IMR-90 (cell line): Measurements from ENCODE around the gene GPC6. TPM values are rescaled to one million over a fixed set of nuclear protein-coding genes. Genes with fewer than 3 reads are reported as not detected.

Experiments used
- ATAC-seq: fragments of 200-7000 bp; cut with Tn5 transposase; 2 replicates; pipeline ENCODE4 v1.9.1; 2020; ENCODE audit warnings: low read depth, mild to moderate bottlenecking, moderate library complexity
- BruUV-seq: library from RNA; stranded (reverse); fragments of 400-500 nt; replicated peaks from 2 replicates; lab custom pipeline; 2021; lab: Mats Ljungman, UMichigan
- CTCF ChIA-PET: fragments of 300-600 bp; formaldehyde crosslinking; extraction: SDS; loops from one replicate; lab custom pipeline; 2021; ENCODE audit warnings: antibody characterized with exemption; lab: Yijun Ruan, JAX
- POLR2A ChIA-PET: fragments of 300-600 bp; sonication (Branson Sonifier 250); formaldehyde crosslinking; loops from one replicate; lab custom pipeline; 2022; ENCODE audit warnings: antibody characterized with exemption; ENCODE audit not compliant: unreplicated experiment; lab: Charles Lee
- DNase-seq: peaks from one replicate; pipeline ENCODE4 v3.0.0; 2013
- H2AFZ ChIP-seq: replicated peaks from 2 replicates; pipeline ENCODE3; 2013; ENCODE audit warnings: low read length, mild to moderate bottlenecking; ENCODE audit not compliant: poor library complexity
- H2AK5ac ChIP-seq: 2 replicates; pipeline ENCODE4 v1.6.1; 2013; ENCODE audit warnings: low read depth, low read length, inconsistent platforms
- H2AK9ac ChIP-seq: replicated peaks from 2 replicates; pipeline ENCODE3; 2013; ENCODE audit warnings: mild to moderate bottlenecking, low read depth, low read length, moderate library complexity; ENCODE audit not compliant: poor library complexity
- H2BK120ac ChIP-seq: 2 replicates; pipeline ENCODE4 v1.6.1; 2013; ENCODE audit warnings: low read depth, low read length, inconsistent platforms
- H2BK15ac ChIP-seq: 3 replicates; pipeline ENCODE4 v1.6.1; 2013; ENCODE audit warnings: low read depth, low read length, inconsistent platforms
- H2BK20ac ChIP-seq: 2 replicates; pipeline ENCODE4 v1.6.1; 2013; ENCODE audit warnings: low read depth, mild to moderate bottlenecking, inconsistent platforms, low read length, moderate library complexity
- H2BK5ac ChIP-seq: 2 replicates; pipeline ENCODE4 v1.6.1; 2013; ENCODE audit warnings: mild to moderate bottlenecking, low read depth, low read length, inconsistent platforms; ENCODE audit not compliant: poor library complexity, severe bottlenecking
- H3K14ac ChIP-seq: replicated peaks from 2 replicates; pipeline ENCODE4 v1.6.1; 2013; ENCODE audit warnings: low read depth, low read length, inconsistent platforms
- H3K18ac ChIP-seq: 2 replicates; pipeline ENCODE4 v1.6.1; 2013; ENCODE audit warnings: low read depth, low read length, control low read depth
- H3K23ac ChIP-seq: 2 replicates; pipeline ENCODE4 v1.6.1; 2013; ENCODE audit warnings: low read depth, low read length, inconsistent platforms
- H3K27ac ChIP-seq: 2 replicates; pipeline ENCODE4 v1.5.1; 2013; ENCODE audit warnings: mild to moderate bottlenecking, control low read depth, low read length; ENCODE audit not compliant: insufficient read depth
- H3K27me3 ChIP-seq: 2 replicates; pipeline ENCODE4 v1.6.1; 2013; ENCODE audit warnings: low read length; ENCODE audit not compliant: control insufficient read depth, insufficient read depth
- H3K36me3 ChIP-seq: 2 replicates; pipeline ENCODE4 v1.6.1; 2013; ENCODE audit warnings: low read length, mixed read lengths; ENCODE audit not compliant: control insufficient read depth, insufficient read depth
- H3K4ac ChIP-seq: 2 replicates; pipeline ENCODE4 v1.6.1; 2013; ENCODE audit warnings: low read depth, low read length, inconsistent platforms
- H3K4me1 ChIP-seq: 2 replicates; pipeline ENCODE4 v1.6.1; 2013; ENCODE audit warnings: low read length, mixed read lengths; ENCODE audit not compliant: control insufficient read depth, insufficient read depth
- H3K4me2 ChIP-seq: 2 replicates; pipeline ENCODE4 v1.6.1; 2013; ENCODE audit warnings: low read depth, mild to moderate bottlenecking, control low read depth, low read length, moderate library complexity
- H3K4me3 ChIP-seq: 2 replicates; pipeline ENCODE4 v1.5.1; 2013; ENCODE audit warnings: low read depth, mild to moderate bottlenecking, control low read depth, low read length, moderate library complexity; ENCODE audit not compliant: insufficient read depth
- H3K56ac ChIP-seq: 2 replicates; pipeline ENCODE4 v1.6.1; 2013; ENCODE audit warnings: low read length, inconsistent platforms; ENCODE audit not compliant: insufficient read depth; ENCODE audit errors: extremely low read depth
- H3K79me1 ChIP-seq, 2 experiments: 2 replicates each; pipeline ENCODE4 v1.6.1; 2013; ENCODE audit warnings: low read length in 2 of 2, inconsistent platforms in 1 of 2, low read depth in 1 of 2
- H3K9ac ChIP-seq: 2 replicates; pipeline ENCODE4 v1.6.1; 2013; ENCODE audit warnings: low read depth, low read length, control low read depth
- H3K9me1 ChIP-seq: 2 replicates; pipeline ENCODE4 v1.6.1; 2013; ENCODE audit warnings: low read length, inconsistent platforms; ENCODE audit not compliant: insufficient read depth
- H3K9me3 ChIP-seq: 2 replicates; pipeline ENCODE4 v1.6.1; 2013; ENCODE audit warnings: low read length; ENCODE audit not compliant: control insufficient read depth, insufficient read depth
- H4K20me1 ChIP-seq: 2 replicates; pipeline ENCODE4 v1.6.1; 2013; ENCODE audit warnings: low read length, inconsistent platforms; ENCODE audit not compliant: insufficient read depth
- H4K5ac ChIP-seq: 2 replicates; pipeline ENCODE4 v1.6.1; 2013; ENCODE audit warnings: mild to moderate bottlenecking, low read depth, low read length, control low read depth
- H4K8ac ChIP-seq, 2 experiments: 2 replicates each; pipeline ENCODE4 v1.6.1; 2013; ENCODE audit warnings: low read depth in 2 of 2, low read length in 2 of 2, control low read depth in 1 of 2, inconsistent platforms in 1 of 2
- H4K91ac ChIP-seq: 2 replicates; pipeline ENCODE4 v1.6.1; 2013; ENCODE audit warnings: low read depth, low read length, inconsistent platforms; ENCODE audit not compliant: insufficient read depth
- BHLHE40 ChIP-seq: fragments of 150-350 bp; IDR thresholded peaks from 2 replicates; pipeline ENCODE4 v1.6.1; 2016; ENCODE audit warnings: mild to moderate bottlenecking, low read depth, low read length
- CEBPB ChIP-seq: IDR thresholded peaks from 2 replicates; pipeline ENCODE4 v1.6.1; 2012; ENCODE audit warnings: low read depth, low read length, improper control_type of control experiment
- FOS ChIP-seq: fragments of 150-350 bp; IDR thresholded peaks from 2 replicates; pipeline ENCODE4 v1.6.1; 2016; ENCODE audit warnings: low read depth, low read length
- MAFK ChIP-seq: IDR thresholded peaks from 2 replicates; pipeline ENCODE4 v1.6.1; 2012; ENCODE audit warnings: low read depth, low read length, improper control_type of control experiment
- MAZ ChIP-seq: IDR thresholded peaks from 2 replicates; pipeline ENCODE4 v1.6.1; 2012; ENCODE audit warnings: low read depth, mild to moderate bottlenecking, low read length, improper control_type of control experiment, moderate library complexity, borderline replicate concordance
- MXI1 ChIP-seq: IDR thresholded peaks from 2 replicates; pipeline ENCODE4 v1.6.1; 2012; ENCODE audit warnings: low read depth, mild to moderate bottlenecking, low read length, moderate library complexity, borderline replicate concordance
- POLR2A ChIP-seq: IDR thresholded peaks from 2 replicates; pipeline ENCODE4 v1.6.1; 2012; ENCODE audit warnings: mild to moderate bottlenecking, low read depth, low read length
- RAD21 ChIP-seq: IDR thresholded peaks from 2 replicates; pipeline ENCODE4 v1.6.1; 2012; ENCODE audit warnings: low read length, improper control_type of control experiment
- RCOR1 ChIP-seq: IDR thresholded peaks from 2 replicates; pipeline ENCODE4 v1.6.1; 2012; ENCODE audit warnings: mild to moderate bottlenecking, low read length, improper control_type of control experiment; ENCODE audit not compliant: insufficient replicate concordance
- RFX5 ChIP-seq: IDR thresholded peaks from 2 replicates; pipeline ENCODE4 v1.8.0; 2012; ENCODE audit warnings: low read depth, mild to moderate bottlenecking, low read length, moderate library complexity
- SMC3 ChIP-seq: fragments of 150-350 bp; IDR thresholded peaks from 2 replicates; pipeline ENCODE4 v1.6.1; 2016; ENCODE audit warnings: low read depth, mild to moderate bottlenecking, antibody characterized with exemption, low read length, moderate library complexity
- WGBS, 2 experiments: methylation state at CpG; one replicate each; pipeline versions ENCODE4 v1.1.5 to v1.1.7; 2013; ENCODE audit warnings: missing lambda C conversion rate in 2 of 2; ENCODE audit not compliant: insufficient read length in 1 of 2; ENCODE audit errors: extremely low coverage in 2 of 2; 5-methylcytosine and 5-hydroxymethylcytosine counted together
- dilution Hi-C: fragments of 300-500 bp; cut with HindIII; formaldehyde crosslinking; loops from one replicate; pipeline ENCODE4 v1.14.3; 2018; ENCODE audit warnings: low sequenced_read_pairs; ENCODE audit not compliant: unreplicated experiment
- in situ Hi-C: fragments of 300-500 bp; cut with MboI; formaldehyde crosslinking; loops from 3 replicates; pipeline ENCODE4 v1.14.3; 2019; ENCODE audit warnings: low sequenced_read_pairs, inconsistent platforms, mixed read lengths
- intact Hi-C: fragments of 100-400 bp; cut with micrococcal nuclease; formaldehyde crosslinking; loops from 2 replicates; pipeline ENCODE4 v1.10.0; 2022
- polyA plus RNA-seq, 3 experiments: library from polyadenylated mRNA; depleted of rRNA; stranded (reverse); fragments of >200 nt; gene quantifications; 2 replicates each; pipeline ENCODE4 v1.2.3, GENCODE V29; 2012; ENCODE audit warnings: low replicate concordance in 1 of 3
- total RNA-seq: library from RNA; depleted of rRNA; stranded (reverse); fragments of >200 nt; gene quantifications from 2 replicates; pipeline ENCODE4 v1.2.3, GENCODE V29; 2012
- TF ChIP-seq, protein P1 (sequence below): conservative IDR thresholded peaks from 2 replicates; pipeline ENCODE4 v1.5.1; 2012; ENCODE audit warnings: mild to moderate bottlenecking, low read depth, low read length, improper control_type of control experiment
- TF ChIP-seq, protein P2 (sequence below): fragments of 150-350 bp; IDR thresholded peaks from 2 replicates; pipeline ENCODE4 v1.6.1; 2017; ENCODE audit warnings: mild to moderate bottlenecking, antibody characterized with exemption, low read length, low read depth

Gene GPC6
- total and polyA plus RNA-seq, 2 of the 4 experiments (the other 2 are of a cell fraction) = 14.9 to 39.4 TPM

DNA sequence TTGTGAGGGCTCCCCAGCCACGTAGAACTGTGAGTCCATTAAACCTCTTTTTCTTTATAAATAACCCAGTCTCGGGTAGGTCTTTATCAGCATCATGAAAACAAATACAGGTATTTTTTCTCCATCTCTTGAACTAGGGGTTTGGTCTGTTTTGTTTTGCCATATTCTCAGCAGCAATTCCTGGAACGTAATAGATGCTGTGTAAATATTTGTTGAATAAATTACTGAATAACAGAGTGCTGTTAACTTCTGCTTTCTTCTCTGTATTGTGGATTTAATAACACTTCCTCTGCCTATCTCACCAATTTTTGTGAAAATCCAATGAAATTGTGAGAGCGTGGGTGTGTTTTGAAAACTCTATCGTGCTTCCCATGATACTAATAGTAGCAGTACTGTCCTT lies 823.4 kb downstream of the GPC6 start:
- POLR2A ChIA-PET = no interaction called here
- in situ Hi-C loops = no loop called here
- dilution Hi-C loops = no loop called here

More for the DNA sequence above, 823.4 kb downstream of the GPC6 start:
- H2BK120ac ChIP-seq = no peak overlapping the region
- no TSS peak for BruUV-seq
- H3K18ac ChIP-seq = no peak overlapping the region
- H2AK5ac ChIP-seq = no peak overlapping the region
- H2BK20ac ChIP-seq = no peak overlapping the region
- H2AK9ac ChIP-seq = no peak overlapping the region
- H3K9ac ChIP-seq = no peak overlapping the region
- no peaks in the 10 kb centered on the region for H3K4me1 ChIP-seq
- no peak overlapping the region for H3K14ac ChIP-seq
- no peaks in the 10 kb centered on the region for H3K9me1 ChIP-seq
- H3K4me3 ChIP-seq = no peak overlapping the region
- TF ChIP-seq SMC3 (no peak), CEBPB (no peak), MAZ (no peak), RCOR1 (no peak), MAFK (no peak), MXI1 (no peak), POLR2A (no peak), RFX5 (no peak), RAD21 (no peak), FOS (no peak), BHLHE40 (no peak)
- TF ChIP-seq, protein P1, sequence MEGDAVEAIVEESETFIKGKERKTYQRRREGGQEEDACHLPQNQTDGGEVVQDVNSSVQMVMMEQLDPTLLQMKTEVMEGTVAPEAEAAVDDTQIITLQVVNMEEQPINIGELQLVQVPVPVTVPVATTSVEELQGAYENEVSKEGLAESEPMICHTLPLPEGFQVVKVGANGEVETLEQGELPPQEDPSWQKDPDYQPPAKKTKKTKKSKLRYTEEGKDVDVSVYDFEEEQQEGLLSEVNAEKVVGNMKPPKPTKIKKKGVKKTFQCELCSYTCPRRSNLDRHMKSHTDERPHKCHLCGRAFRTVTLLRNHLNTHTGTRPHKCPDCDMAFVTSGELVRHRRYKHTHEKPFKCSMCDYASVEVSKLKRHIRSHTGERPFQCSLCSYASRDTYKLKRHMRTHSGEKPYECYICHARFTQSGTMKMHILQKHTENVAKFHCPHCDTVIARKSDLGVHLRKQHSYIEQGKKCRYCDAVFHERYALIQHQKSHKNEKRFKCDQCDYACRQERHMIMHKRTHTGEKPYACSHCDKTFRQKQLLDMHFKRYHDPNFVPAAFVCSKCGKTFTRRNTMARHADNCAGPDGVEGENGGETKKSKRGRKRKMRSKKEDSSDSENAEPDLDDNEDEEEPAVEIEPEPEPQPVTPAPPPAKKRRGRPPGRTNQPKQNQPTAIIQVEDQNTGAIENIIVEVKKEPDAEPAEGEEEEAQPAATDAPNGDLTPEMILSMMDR = no peak
- TF ChIP-seq, protein P2, sequence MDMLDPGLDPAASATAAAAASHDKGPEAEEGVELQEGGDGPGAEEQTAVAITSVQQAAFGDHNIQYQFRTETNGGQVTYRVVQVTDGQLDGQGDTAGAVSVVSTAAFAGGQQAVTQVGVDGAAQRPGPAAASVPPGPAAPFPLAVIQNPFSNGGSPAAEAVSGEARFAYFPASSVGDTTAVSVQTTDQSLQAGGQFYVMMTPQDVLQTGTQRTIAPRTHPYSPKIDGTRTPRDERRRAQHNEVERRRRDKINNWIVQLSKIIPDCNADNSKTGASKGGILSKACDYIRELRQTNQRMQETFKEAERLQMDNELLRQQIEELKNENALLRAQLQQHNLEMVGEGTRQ = no peak
- DNase-seq (no peak), ATAC-seq (no peak)
- H4K8ac ChIP-seq = no peak overlapping the region
- H3K36me3 ChIP-seq = no peaks in the 10 kb centered on the region
- H4K20me1 ChIP-seq = no peaks in the 10 kb centered on the region
- WGBS, 2 experiments = no CpG with 5 or more reads among the region's 5 CpGs
- intact Hi-C loops = no loop called here
- no peak overlapping the region for H2BK15ac ChIP-seq
- H3K27ac ChIP-seq = no peak overlapping the region
- H3K56ac ChIP-seq = no peak overlapping the region
- no peaks in the 10 kb centered on the region for H3K79me1 ChIP-seq
- H4K5ac ChIP-seq = no peak overlapping the region
- H3K23ac ChIP-seq = no peak overlapping the region
- no peak overlapping the region for H3K4me2 ChIP-seq
- no peak overlapping the region for H4K91ac ChIP-seq
- H3K4ac ChIP-seq = no peak overlapping the region
- no peak overlapping the region for H2AFZ ChIP-seq
- CTCF ChIA-PET = no interaction called here
- no peak overlapping the region for H2BK5ac ChIP-seq
- no peaks in the 10 kb centered on the region for H3K27me3 ChIP-seq
- no peaks in the 10 kb centered on the region for H3K9me3 ChIP-seq
